Stomach (tissue), 9 donors: ENCODE measurements around the gene OLIG1. TPM values are rescaled to one million over a fixed set of nuclear protein-coding genes. Genes with fewer than 3 reads are reported as not detected.

Experiments used
- DNase-seq, 2 donors: peaks; one replicate each; pipeline versions ENCODE4 v3.0.0 to v3.0.0-alpha.2; 2013 to 2019
- H3K27ac ChIP-seq, 5 donors: fragments of 200-600 bp in 4 of 5; sonication (generic) in 4 of 5; one replicate each; pipeline ENCODE4 v1.5.1; 2013 to 2019; ENCODE audit warnings: mild to moderate bottlenecking in 1 of 5, moderate library complexity in 1 of 5
- H3K27me3 ChIP-seq, 3 donors: fragments of 200-600 bp; sonication (generic); one replicate each; pipeline ENCODE4 v1.5.1; 2017 to 2019; ENCODE audit warnings: mixed run types in 1 of 3
- H3K36me3 ChIP-seq, 4 donors: fragments of 200-600 bp; sonication (generic); 1 replicate in 3 of 4; 2 replicates in 1 of 4; pipeline ENCODE4 v1.5.1; 2016 to 2019
- H3K4me1 ChIP-seq, 4 donors: fragments of 200-600 bp; sonication (generic); one replicate each; pipeline ENCODE4 v1.5.1; 2016 to 2019
- H3K4me3 ChIP-seq, 4 donors: fragments of 200-600 bp; sonication (generic) in 3 of 4; one replicate each; pipeline ENCODE4 v1.5.1; 2016 to 2019; ENCODE audit warnings: mild to moderate bottlenecking in 1 of 4
- H3K9me3 ChIP-seq, 4 donors: fragments of 200-600 bp; sonication (generic); one replicate each; pipeline ENCODE4 v1.5.1; 2016 to 2019
- CTCF ChIP-seq, 7 experiments: fragments of 450-650 bp in 4 of 7; fragments of 200-600 bp in 3 of 7; sonication (generic) in 3 of 7; IDR thresholded peaks; one replicate each; pipeline ENCODE4 v1.5.1; 2016 to 2019; ENCODE audit warnings: antibody characterized with exemption in 7 of 7, control low read depth in 2 of 7, mild to moderate bottlenecking in 1 of 7
- EP300 ChIP-seq: sonication (generic); formaldehyde crosslinking; IDR thresholded peaks from one replicate; pipeline ENCODE4 v1.6.1; 2017; ENCODE audit warnings: antibody characterized with exemption
- POLR2A ChIP-seq, 4 donors: fragments of 450-650 bp; IDR thresholded peaks; one replicate each; pipeline ENCODE4 v1.6.1; 2016; ENCODE audit warnings: antibody characterized with exemption in 4 of 4, control low read depth in 2 of 4, mild to moderate bottlenecking in 1 of 4, moderate library complexity in 1 of 4
- POLR2AphosphoS5 ChIP-seq, 3 donors: sonication (generic); formaldehyde crosslinking; IDR thresholded peaks; one replicate each; pipeline ENCODE4 v1.6.1; 2016; ENCODE audit warnings: antibody characterized with exemption in 3 of 3
- WGBS, 5 donors: extraction: QIAGEN DNeasy Blood & Tissue Kit in 3 of 5; methylation state at CpG; one replicate each; pipeline versions ENCODE4 v1.1.5 to v1.1.7; 2013 to 2018; 5-methylcytosine and 5-hydroxymethylcytosine counted together
- intact Hi-C: fragments of 100-400 bp; cut with DNase I; formaldehyde crosslinking; loops from one replicate; pipeline ENCODE4 v1.15.1; 2023; ENCODE audit warnings: low total_unique reads
- polyA plus RNA-seq, 3 donors: library from polyadenylated mRNA; stranded (reverse); fragments of 200-250 nt; gene quantifications; one replicate each; pipeline ENCODE4 v1.2.3, GENCODE V29; 2013
- total RNA-seq, 5 donors: library from RNA; depleted of rRNA; stranded (reverse); fragments of >200 nt; gene quantifications; one replicate each; pipeline versions ENCODE4 v1.1.0 to v1.2.3, GENCODE V29; 2014 to 2016
- donor health status: healthy with polysubstance abuse.
- donor health status: Bipolar disorder and iron deficiency.
- donor health status: healthy.

The OLIG1 gene
- total and polyA plus RNA-seq, 8 donors = not detected

GRCh38 chr21:33059380-33059841, 10.5 kb upstream of the OLIG1 start:
- TF ChIP-seq CTCF (IDR thresholded peaks at IDR 0.05) (no peak), EP300 (no peak), POLR2AphosphoS5 (IDR thresholded peaks at IDR 0.05) (no peak), POLR2A (IDR thresholded peaks at IDR 0.05) (no peak)
- intact Hi-C loops = no loop called here
- peak in 1 of 2 donors; percentile 17 for DNase-seq

GRCh38 chr21:33061233-33061632, 8.7 kb upstream of the OLIG1 start:
- DNase-seq = no peak
- Histone ChIP-seq H3K27ac (no peak overlapping the region), H3K4me1 (peaks cover 0 to 5% (median 0%) of the 10 kb centered on the region in 4 donors), H3K9me3 (no peaks in the 10 kb centered on the region), H3K36me3 (no peaks in the 10 kb centered on the region), H3K27me3 (peaks cover 0 to 81% (median 12%) of the 10 kb centered on the region in 3 donors), H3K4me3 (no peak overlapping the region)
- intact Hi-C loops = no loop called here
- TF ChIP-seq EP300 (no peak), POLR2A (IDR thresholded peaks at IDR 0.05) (no peak), POLR2AphosphoS5 (IDR thresholded peaks at IDR 0.05) (no peak), CTCF (IDR thresholded peaks at IDR 0.05) (no peak)
- WGBS, 5 donors = 89 to 97% (median 94%) methylated on average over 4 of the region's 4 CpGs

More at GRCh38 chr21:33059380-33059841, 10.5 kb upstream of the OLIG1 start:
- WGBS, 5 donors = 35 to 51% (median 48%) methylated on average over 2 of the region's 2 CpGs
- H3K27me3 ChIP-seq = peaks cover 0 to 75% (median 8%) of the 10 kb centered on the region in 3 donors
- no peaks in the 10 kb centered on the region for H3K36me3 ChIP-seq
- H3K4me1 ChIP-seq = peaks cover 0 to 4% (median 0%) of the 10 kb centered on the region in 4 donors
- H3K27ac ChIP-seq = peak overlapping the region in 1 of 5 donors; percentile 12
- H3K9me3 ChIP-seq = no peaks in the 10 kb centered on the region
- H3K4me3 ChIP-seq = no peak overlapping the region

GRCh38 chr21:33063375-33063883, 6.5 kb upstream of the OLIG1 start:
- whole genome bisulfite sequencing, 5 donors = 85 to 87% (median 86%) methylated on average over 5 of the region's 5 CpGs
- peaks cover 0 to 84% (median 29%) of the 10 kb centered on the region in 3 donors for H3K27me3 ChIP-seq
- H3K4me1 ChIP-seq = peaks cover 0 to 5% (median 0%) of the 10 kb centered on the region in 4 donors
- TF ChIP-seq EP300 (no peak), CTCF (IDR thresholded peaks at IDR 0.05) (no peak), POLR2A (IDR thresholded peaks at IDR 0.05) (no peak), POLR2AphosphoS5 (IDR thresholded peaks at IDR 0.05) (no peak)
- DNase-seq = no peak
- no peaks in the 10 kb centered on the region for H3K36me3 ChIP-seq
- H3K27ac ChIP-seq = no peak overlapping the region
- H3K9me3 ChIP-seq = no peaks in the 10 kb centered on the region
- no peak overlapping the region for H3K4me3 ChIP-seq
- intact Hi-C loops = no loop called here

- Histone ChIP-seq H3K4me1 (peaks cover 0 to 5% (median 0%) of the 10 kb centered on the region in 4 donors), H3K9me3 (peaks cover 0 to 5% (median 4%) of the 10 kb centered on the region in 4 donors), H3K4me3 (no peak overlapping the region), H3K36me3 (no peaks in the 10 kb centered on the region), H3K27ac (no peak overlapping the region), H3K27me3 (peaks cover 0 to 91% (median 35%) of the 10 kb centered on the region in 3 donors)
- no peak for DNase-seq
- intact Hi-C loops = no loop called here
- TF ChIP-seq POLR2A (IDR thresholded peaks at IDR 0.05) = no peak
- no peak for TF ChIP-seq EP300
- TF ChIP-seq POLR2AphosphoS5 (IDR thresholded peaks at IDR 0.05) = no peak
- no peak for TF ChIP-seq CTCF (IDR thresholded peaks at IDR 0.05)
- WGBS, 5 donors = 36 to 44% (median 38%) methylated on average over 14 of the region's 14 CpGs
Observed at GRCh38 chr21:33063907-33064622, 5.9 kb upstream of the OLIG1 start.
